HCEC 1CT (cell line): ENCODE results near the gene LAX1.
"Not testable (repeated sequence)": the region's sequence is repeated elsewhere in the genome, so short reads cannot be mapped to it uniquely, and the experiment has no call there.

Experiments used
- DNase-seq: peaks from one replicate; pipeline ENCODE4 v3.0.0-alpha.2; 2017

The LAX1 gene, protein sequence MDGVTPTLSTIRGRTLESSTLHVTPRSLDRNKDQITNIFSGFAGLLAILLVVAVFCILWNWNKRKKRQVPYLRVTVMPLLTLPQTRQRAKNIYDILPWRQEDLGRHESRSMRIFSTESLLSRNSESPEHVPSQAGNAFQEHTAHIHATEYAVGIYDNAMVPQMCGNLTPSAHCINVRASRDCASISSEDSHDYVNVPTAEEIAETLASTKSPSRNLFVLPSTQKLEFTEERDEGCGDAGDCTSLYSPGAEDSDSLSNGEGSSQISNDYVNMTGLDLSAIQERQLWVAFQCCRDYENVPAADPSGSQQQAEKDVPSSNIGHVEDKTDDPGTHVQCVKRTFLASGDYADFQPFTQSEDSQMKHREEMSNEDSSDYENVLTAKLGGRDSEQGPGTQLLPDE

DNA sequence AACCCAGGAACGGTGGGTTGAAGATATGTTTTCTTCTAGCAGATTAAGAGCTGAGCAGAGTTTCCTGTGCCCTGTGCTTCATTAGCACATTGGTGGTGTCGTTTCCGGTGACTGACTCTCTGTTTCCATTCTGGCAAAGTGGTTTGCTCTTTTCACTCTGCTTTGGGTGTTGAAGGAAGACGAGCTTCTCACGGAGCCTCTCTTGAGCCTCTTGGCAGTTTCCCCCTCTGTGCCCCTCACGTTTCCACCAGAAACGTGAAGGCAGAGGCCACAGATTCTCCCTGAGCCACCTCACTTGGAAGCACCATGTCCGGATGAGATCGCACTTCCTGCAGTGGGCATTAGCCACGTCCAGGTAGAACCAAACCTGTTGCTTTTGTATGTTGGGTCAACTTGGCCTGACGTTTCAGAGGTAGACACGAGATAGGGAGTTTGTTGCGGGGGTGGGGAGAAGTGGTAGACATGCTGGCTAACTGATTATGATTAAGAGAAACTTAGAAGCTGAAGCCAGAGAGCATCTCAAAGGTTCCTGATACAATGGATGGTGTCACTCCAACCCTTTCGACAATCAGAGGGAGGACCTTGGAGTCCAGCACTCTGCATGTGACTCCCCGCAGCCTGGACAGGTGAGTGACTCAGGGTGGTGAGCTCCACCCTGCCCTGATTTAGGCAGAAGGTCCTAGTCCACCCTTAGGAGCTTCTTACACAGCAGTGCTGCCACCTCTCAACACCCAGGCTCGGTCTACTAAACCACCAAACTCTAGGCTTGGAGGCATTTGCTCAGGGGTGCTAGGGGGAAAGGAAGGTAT is at the start of gene LAX1:
TSS of gene LAX1 (plus strand) at position 155 of the 809 bp plus-strand sequence. CDS start at position 538, 383 bp downstream.
- DNase-seq: no peak

- no peak for DNase-seq
Measured at GRCh38 chr1:203717120-203717519, 47.9 kb upstream of the LAX1 start.

GRCh38 chr1:203720242-203720641 is 44.7 kb upstream of the LAX1 start:
- DNase-seq: no peak

DNA sequence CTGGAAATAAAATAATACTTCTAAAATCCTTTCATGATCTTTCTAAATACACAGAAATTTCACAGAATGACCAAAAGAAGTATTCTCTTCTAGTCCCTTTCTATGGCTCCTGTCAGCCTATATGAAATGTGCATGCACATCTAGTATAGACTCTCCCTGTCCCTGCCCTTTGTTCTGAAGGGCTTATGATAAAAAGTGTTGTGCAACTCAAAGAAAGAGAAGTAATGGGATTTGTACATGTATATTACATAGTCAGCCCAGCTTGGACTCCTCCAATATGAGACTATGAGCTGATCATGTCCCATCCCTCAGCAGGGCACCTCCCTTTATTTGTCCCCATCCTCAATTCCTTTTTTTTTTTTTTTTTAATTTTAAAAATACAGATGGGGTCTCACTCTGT is 42.1 kb upstream of the LAX1 start:
- no peak for DNase-seq

GRCh38 chr1:203726417-203726867 is 38.5 kb upstream of the LAX1 start:
- DNase-seq: no peak

- DNase-seq: no peak
Measured at GRCh38 chr1:203733009-203733863, 31.7 kb upstream of the LAX1 start.

GRCh38 chr1:203742436-203742835 is 22.5 kb upstream of the LAX1 start:
- DNase-seq: peak; percentile 34

- no peak for DNase-seq
Measured at GRCh38 chr1:203743091-203743571, 21.9 kb upstream of the LAX1 start.

DNA sequence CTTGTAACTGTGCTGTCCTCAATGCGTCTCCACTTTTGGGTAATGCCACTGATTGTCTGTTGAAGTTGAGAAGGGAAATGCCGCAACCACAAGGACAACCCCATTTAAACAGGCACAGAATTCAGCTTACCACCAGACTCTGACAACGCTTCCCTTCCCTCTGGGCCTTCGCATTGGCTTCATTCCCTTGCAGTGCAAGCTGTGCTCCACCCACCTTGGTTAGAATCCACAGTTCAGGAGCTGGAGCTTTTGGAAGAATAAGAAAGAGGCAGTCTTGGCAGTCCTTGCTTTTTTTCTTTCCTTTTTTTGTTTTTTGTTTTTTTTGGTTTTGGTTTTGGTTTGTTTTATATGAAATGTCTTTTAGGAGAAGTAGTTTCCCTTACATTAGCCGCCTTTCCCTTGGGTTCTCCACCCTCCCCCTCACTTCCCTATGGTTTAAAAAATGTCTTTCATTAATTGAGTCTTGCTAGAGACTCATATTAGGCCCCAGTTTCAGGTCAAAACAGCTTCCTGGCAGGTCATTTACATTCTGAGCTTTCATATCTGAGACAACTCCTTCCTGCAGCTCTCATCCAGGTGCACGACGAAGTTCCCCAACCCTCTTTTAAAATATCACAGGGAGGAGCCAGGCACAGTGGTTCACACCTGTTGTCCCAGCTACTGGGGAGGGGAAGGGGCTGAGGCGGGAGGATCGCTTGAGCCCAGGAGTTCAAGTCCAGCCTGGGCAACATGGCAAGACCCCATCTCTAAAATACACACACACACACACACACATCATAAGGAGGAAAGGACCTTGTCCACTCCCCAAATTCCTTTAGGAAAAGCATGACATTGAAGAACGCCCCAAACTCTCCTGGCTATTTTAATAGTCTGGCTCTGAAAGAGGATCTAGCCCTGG is 20.7 kb upstream of the LAX1 start:
- DNase-seq: no peak

DNA sequence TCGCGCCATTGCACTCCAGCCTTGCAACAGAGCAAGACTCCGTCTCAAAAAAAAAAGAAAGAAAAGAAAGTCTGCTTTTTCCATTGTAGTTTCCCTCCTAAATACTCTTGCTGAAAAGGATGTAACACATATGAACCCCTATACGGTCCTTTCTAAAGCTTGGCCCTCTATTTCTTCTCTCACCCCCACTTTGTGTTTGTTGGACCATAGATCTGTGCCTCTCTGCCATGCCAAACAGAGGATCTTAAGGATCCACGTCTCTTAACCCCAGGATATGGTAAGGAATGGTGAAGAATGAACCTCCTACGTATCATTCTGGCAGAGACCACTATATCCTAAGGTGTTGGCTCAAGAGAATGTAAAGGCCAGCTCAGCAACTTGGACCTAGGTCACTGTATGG is 18.7 kb upstream of the LAX1 start:
- DNase-seq: no peak

DNA sequence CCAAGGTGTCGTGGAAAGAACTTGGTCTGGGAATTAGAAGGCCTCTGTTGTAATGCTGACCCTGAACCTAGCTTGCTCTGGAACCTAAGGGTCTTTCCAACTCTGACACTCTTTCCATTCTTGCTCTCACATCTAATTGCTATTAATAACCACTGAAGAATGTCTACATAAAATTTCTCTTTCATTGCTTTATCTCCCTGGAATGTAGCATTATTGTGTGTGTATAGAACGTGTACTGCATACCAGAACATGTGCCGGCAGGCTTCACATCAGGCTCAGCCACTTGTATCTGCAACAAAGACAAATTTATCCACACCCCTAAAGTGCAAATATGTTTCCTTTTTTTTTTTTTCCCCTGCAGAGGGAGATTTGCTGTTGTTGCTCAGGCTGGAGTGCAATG is 13.9 kb upstream of the LAX1 start:
- peak; percentile 42 for DNase-seq

- not testable (repeated sequence) for DNase-seq
Measured at GRCh38 chr1:203751618-203752361, 13.2 kb upstream of the LAX1 start.

DNA sequence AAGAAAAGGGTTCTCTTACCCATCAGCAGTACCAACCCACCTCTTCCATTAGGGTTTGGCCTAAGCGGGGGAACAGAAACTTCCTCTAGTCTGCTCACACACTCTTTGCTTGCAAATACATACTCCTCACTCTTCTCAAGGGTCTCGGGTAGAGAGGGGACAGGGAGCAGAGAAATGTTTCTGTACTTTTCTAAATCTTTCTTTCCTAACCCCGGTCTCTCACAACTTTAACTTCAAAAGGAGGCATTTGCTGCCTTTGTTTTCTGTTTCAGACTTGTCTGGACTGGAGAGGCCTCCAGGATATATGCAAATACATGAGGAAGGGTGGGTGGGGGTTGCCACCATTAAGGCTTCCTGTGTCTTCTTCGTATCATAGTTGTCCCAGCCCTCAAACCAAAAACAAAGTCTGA is 10.5 kb upstream of the LAX1 start:
- no peak for DNase-seq

DNA sequence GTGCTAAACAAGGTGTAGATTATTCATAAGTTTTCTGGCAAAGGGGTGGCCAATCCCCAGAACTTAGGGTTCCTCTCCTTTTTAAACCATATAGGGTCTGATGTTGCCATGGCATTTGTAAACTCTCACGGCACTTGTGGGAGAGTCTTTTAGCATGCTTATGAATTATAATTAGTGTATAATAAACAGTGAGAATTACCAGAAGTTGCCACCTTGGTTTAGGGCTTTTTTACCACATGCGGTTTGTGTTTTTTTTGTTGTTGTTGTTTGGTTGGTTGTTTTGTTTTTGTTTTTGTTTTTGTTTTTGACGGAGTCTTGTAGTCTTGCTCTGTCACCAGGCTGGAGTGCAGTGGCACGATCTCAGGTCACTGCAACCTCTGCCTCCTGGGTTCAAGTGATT is 8.9 kb upstream of the LAX1 start:
- DNase-seq: no peak

DNA sequence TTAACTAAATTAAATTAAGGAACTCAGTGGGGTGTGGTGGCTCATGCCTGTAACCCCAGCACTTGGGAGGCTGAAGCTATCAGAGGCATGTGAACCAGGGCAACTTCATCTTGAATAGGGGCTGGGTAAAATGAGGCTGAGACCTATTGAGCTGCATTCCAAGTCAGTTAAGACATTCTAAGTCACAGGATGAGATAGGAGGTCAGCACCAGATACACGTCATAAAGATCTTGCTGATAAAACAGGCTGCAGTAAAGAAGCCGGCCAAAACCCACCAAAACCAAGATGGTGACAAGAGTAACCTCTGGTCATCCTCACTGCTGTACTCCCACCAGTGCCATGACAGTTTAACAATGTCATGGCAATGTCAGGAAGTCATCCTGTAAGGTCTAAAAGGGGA is 6.2 kb upstream of the LAX1 start:
- not testable (repeated sequence) for DNase-seq

- DNase-seq: no peak
Measured at GRCh38 chr1:203760506-203760905, 4.5 kb upstream of the LAX1 start.

DNA sequence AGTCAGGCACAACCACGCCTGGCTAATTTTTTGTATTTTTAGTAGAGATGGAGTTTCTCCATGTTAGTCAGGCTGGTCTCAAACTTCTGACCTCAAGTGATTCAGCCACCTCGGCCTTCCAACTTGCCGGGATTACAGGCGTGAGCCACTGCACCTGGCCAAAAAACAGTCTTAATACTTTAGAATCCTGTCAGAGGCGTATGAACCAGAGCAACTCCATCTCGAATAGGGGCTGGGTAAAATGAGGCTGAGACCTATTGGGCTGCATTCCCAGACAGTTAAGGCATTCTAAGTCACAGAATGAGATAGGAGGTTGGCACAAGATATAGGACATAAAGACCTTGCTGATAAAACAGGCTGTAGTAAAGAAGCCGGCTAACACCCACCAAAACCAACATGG is 3.0 kb upstream of the LAX1 start:
- not testable (repeated sequence) for DNase-seq

DNA sequence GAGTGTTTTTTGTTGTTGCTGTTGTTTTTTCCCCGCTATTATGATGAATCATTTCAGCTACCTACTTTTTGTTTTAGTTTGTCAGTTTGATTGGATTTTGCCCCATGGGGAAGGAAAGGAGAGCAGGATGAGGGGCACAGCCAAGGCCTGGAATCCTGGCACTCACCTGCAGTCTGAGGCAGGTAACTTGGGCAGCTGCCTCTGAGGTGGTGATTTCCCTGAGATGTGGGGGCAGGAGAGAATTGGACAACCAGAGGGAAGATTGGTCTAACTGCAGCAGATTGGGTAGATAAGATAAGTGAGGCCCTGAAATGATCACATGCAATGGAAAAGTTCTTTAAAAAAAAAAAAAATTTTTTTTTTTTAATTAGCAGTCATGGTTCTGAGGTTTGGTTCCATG is 1.5 kb upstream of the LAX1 start:
- no peak for DNase-seq

GRCh38 chr1:203764105-203765028 is 616 bp upstream of the LAX1 start:
- no peak for DNase-seq

DNA sequence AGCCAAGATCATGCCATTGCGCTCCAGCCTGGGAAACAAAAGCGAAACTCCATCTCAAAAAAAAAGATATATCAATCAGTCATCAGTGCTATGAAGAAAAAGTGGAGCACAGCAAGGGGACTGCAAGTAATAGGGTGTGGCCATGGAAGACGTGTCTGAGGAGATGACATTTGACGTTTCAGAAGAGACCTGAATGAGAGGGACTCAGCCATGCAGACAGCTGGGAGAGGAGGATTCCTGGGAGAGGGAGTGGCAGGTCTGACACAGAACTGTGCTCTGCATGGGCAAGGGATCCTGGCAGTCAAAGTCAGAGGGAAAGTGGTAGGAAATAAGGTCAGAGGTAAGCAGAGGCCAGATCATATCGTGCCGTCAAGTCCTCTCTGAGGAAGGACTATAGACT is 3.3 kb downstream of the LAX1 start:
- DNase-seq: no peak
